ENCODE data around the gene AGBL5. TPM values are rescaled to one million over a fixed set of nuclear protein-coding genes. Genes with fewer than 3 reads are reported as not detected.
A peak's percentile ranks its signal among the peaks of the same experiment; 100 is the strongest.

AGBL5 gene
- total and polyA plus RNA-seq, 2 of the 13 experiments (the other 11 are each of a cell fraction or from before 2014, with no cell fraction given): 55.9 to 73.3 TPM

DNA sequence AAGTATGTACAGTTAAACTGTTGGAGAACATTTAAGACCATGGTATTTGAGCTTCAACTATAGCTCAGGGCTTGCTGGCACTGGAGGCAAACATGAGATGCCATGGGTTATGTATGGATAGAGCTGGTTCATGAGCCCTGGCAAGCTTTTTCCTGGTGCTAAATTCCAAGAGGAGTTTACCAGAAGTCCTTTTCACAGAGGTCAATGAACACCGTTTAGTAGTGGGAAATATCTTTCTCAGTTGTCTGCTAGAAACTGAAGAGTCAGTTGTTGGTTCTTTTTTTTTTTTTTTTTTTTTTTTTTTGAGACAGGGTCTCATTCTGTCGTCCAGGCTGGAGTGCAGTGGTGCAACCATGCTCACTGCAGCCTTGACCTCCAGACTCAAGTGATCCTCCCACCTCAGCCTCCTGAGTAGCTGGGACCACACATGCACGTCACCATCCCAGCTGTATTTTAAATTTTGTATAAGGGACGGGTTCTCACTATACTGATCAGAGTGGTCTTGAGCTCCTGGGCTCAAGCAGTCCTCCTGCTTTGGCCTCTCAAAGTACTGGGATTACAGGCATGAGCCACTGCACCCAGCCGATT lies 36.4 kb downstream of the AGBL5 start (continued):
- TF ChIP-seq ZNF136 (CRISPR knock-in tag; IDR thresholded peaks at IDR 0.05; ENCODE audit: low read depth): no peak
- TF ChIP-seq, protein P1, sequence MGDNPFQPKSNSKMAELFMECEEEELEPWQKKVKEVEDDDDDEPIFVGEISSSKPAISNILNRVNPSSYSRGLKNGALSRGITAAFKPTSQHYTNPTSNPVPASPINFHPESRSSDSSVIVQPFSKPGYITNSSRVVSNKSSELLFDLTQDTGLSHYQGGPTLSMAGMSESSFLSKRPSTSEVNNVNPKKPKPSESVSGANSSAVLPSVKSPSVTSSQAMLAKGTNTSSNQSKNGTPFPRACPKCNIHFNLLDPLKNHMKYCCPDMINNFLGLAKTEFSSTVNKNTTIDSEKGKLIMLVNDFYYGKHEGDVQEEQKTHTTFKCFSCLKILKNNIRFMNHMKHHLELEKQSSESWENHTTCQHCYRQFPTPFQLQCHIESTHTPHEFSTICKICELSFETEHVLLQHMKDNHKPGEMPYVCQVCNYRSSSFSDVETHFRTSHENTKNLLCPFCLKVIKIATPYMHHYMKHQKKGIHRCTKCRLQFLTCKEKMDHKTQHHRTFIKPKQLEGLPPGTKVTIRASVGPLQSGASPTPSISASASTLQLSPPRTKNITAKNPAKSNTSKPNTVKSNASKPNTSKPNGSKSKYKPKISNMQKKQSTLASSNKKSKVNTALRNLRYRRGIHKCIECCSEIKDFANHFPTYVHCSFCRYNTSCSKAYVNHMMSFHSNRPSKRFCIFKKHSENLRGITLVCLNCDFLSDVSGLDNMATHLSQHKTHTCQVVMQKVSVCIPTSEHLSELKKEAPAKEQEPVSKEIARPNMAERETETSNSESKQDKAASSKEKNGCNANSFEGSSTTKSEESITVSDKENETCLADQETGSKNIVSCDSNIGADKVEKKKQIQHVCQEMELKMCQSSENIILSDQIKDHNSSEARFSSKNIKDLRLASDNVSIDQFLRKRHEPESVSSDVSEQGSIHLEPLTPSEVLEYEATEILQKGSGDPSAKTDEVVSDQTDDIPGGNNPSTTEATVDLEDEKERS (CRISPR knock-in tag; IDR thresholded peaks at IDR 0.05): no peak
- TF ChIP-seq ZNF350 (CRISPR knock-in tag; IDR thresholded peaks at IDR 0.05; ENCODE audit: borderline replicate concordance, low read depth): no peak
- TF ChIP-seq YY1 (IDR thresholded peaks at IDR 0.05; ENCODE audit: insufficient read depth, insufficient replicate concordance, low read depth, low read length): no peak
- no peak for TF ChIP-seq ERF (CRISPR knock-in tag; IDR thresholded peaks at IDR 0.05)
- no peak for TF ChIP-seq PHF21A (CRISPR knock-in tag; IDR thresholded peaks at IDR 0.05)
- TF ChIP-seq ZMAT3 (CRISPR knock-in tag; conservative IDR thresholded peaks at IDR 0.05): no peak
- TF ChIP-seq RELA (CRISPR knock-in tag; IDR thresholded peaks at IDR 0.05): no peak
- TF ChIP-seq REXO4 (CRISPR knock-in tag; IDR thresholded peaks at IDR 0.05; ENCODE audit: borderline replicate concordance): no peak
- 0 out of 2 replicates have a peak, but pooled peaks have one; percentile 12 for TF ChIP-seq PAXIP1 (CRISPR knock-in tag; conservative IDR thresholded peaks at IDR 0.05)
- no peak for TF ChIP-seq ZNF205 (CRISPR knock-in tag; IDR thresholded peaks at IDR 0.05)
- 0 out of 2 replicates have a peak, but pooled peaks have one; percentile 33 for TF ChIP-seq PITX1 (CRISPR knock-in tag; IDR thresholded peaks at IDR 0.05)
- no peak for TF ChIP-seq IKZF4 (CRISPR knock-in tag; IDR thresholded peaks at IDR 0.05; ENCODE audit: borderline replicate concordance, low read depth, not compliant biosample characterization)
- TF ChIP-seq, protein P2, sequence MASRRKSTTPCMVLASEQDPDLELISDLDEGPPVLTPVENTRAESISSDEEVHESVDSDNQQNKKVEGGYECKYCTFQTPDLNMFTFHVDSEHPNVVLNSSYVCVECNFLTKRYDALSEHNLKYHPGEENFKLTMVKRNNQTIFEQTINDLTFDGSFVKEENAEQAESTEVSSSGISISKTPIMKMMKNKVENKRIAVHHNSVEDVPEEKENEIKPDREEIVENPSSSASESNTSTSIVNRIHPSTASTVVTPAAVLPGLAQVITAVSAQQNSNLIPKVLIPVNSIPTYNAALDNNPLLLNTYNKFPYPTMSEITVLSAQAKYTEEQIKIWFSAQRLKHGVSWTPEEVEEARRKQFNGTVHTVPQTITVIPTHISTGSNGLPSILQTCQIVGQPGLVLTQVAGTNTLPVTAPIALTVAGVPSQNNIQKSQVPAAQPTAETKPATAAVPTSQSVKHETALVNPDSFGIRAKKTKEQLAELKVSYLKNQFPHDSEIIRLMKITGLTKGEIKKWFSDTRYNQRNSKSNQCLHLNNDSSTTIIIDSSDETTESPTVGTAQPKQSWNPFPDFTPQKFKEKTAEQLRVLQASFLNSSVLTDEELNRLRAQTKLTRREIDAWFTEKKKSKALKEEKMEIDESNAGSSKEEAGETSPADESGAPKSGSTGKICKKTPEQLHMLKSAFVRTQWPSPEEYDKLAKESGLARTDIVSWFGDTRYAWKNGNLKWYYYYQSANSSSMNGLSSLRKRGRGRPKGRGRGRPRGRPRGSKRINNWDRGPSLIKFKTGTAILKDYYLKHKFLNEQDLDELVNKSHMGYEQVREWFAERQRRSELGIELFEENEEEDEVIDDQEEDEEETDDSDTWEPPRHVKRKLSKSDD (CRISPR knock-in tag; IDR thresholded peaks at IDR 0.05; ENCODE audit: low read depth): no peak

All from HepG2 (cell line).